A549 treated with Hydrocortisone at 1 μM for 4 hours (cell line): ENCODE results near the gene CXXC4. TPM values are rescaled to one million over a fixed set of nuclear protein-coding genes. Genes with fewer than 3 reads are reported as not detected.

ENCODE experiments used
- total RNA-seq: library from RNA; stranded (reverse); fragments of 200-300 nt; extraction: Qiagen RNA extraction; gene quantifications from 5 replicates; pipeline ENCODE4 v1.2.3, GENCODE V29; 2022

The CXXC4 gene
- total RNA-seq: 0.01 to 0.03 TPM (median 0.02 TPM) in 4 of 5 replicates, not detected in the other

DNA sequence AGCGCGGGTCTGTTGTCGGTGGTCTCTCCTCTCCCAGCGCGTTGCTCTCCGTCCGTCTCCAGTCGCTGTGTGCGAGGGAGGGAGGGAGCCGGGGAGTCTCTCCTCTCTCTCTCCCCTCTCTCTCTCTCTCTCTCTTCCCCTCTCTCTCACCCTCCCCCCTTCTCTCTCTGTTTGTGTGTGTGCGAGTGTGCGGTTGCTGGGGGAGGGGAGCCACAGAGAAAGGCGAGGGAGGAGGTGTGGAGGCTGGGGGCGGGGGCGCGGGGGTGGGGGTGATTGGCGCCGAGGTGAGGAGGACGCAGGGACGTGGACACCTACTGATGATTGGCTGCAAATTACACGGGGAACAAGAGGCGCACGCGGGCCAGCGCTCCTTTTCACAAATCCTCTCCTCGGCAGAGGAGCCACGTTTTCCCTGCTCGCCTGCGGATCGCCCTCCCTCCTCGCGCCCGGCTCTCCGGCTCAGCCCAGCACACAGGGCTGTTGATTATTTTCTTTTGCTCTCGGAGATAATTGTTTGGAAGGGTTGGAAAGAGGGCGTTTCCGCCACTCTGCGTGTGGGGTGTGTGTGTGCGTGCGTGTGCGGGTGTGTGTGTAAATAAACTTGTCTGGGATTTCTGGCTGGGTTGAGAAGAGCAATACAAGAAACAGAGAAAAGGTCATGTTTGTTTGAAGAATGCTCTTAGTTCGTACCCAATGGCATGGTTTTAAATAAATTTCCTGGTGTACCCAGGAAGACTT is at the start of gene CXXC4:
TSS of gene CXXC4 (minus strand) at position 73 of the 738 bp plus-strand sequence. CDS start 3,092 bp downstream, outside the sequence.

